Stimulated activated memory B cell treated with anti-CD40 and anti-IgM and Interleukin-4, amounts not matched to agents 10 μg/mL and 1 μg/mL and 100 μg/mL, for 72 hours (primary cell): ENCODE results near the gene GRM6.

ENCODE experiments used
- ATAC-seq: fragments of 150-1000 bp; cut with Tn5 transposase; 2 replicates; pipeline ENCODE4 v1.10.0; 2021
- H3K27ac Mint-ChIP-seq: one replicate; pipeline ENCODE4 v1.8.0; 2022; ENCODE audit warnings: mild to moderate bottlenecking, mixed read lengths
- H3K27me3 Mint-ChIP-seq: one replicate; pipeline ENCODE4 v1.8.0; 2022; ENCODE audit warnings: mixed read lengths
- H3K36me3 Mint-ChIP-seq: one replicate; pipeline ENCODE4 v1.8.0; 2022; ENCODE audit warnings: mixed read lengths
- H3K4me1 Mint-ChIP-seq: one replicate; pipeline ENCODE4 v1.8.0; 2022; ENCODE audit warnings: mixed read lengths
- H3K4me3 Mint-ChIP-seq: one replicate; pipeline ENCODE4 v1.8.0; 2022; ENCODE audit warnings: mild to moderate bottlenecking, moderate library complexity, mixed read lengths
- H3K9me3 Mint-ChIP-seq: one replicate; pipeline ENCODE4 v1.8.0; 2022; ENCODE audit warnings: mixed read lengths

The GRM6 gene

GRCh38 chr5:178990491-178990890 lies 4.6 kb downstream of the GRM6 start:
- no peak overlapping the region for H3K27ac Mint-ChIP-seq
- H3K27me3 Mint-ChIP-seq = peaks cover 34% of the 10 kb centered on the region
- no peak for ATAC-seq
- no peaks in the 10 kb centered on the region for H3K36me3 Mint-ChIP-seq
- no peak overlapping the region for H3K4me3 Mint-ChIP-seq
- peaks cover 27% of the 10 kb centered on the region for H3K9me3 Mint-ChIP-seq
- no peaks in the 10 kb centered on the region for H3K4me1 Mint-ChIP-seq

- no peak overlapping the region for H3K27ac Mint-ChIP-seq
- H3K36me3 Mint-ChIP-seq = no peaks in the 10 kb centered on the region
- no peak overlapping the region for H3K4me3 Mint-ChIP-seq
- no peaks in the 10 kb centered on the region for H3K4me1 Mint-ChIP-seq
- ATAC-seq = no peak
- peaks cover 28% of the 10 kb centered on the region for H3K27me3 Mint-ChIP-seq
- peaks cover 27% of the 10 kb centered on the region for H3K9me3 Mint-ChIP-seq
Measured at GRCh38 chr5:178989311-178989710, 5.8 kb downstream of the GRM6 start.

GRCh38 chr5:178988436-178989220 lies 6.5 kb downstream of the GRM6 start:
- H3K36me3 Mint-ChIP-seq = no peaks in the 10 kb centered on the region
- H3K4me1 Mint-ChIP-seq = no peaks in the 10 kb centered on the region
- H3K4me3 Mint-ChIP-seq = no peak overlapping the region
- ATAC-seq = no peak
- H3K9me3 Mint-ChIP-seq = peaks cover 27% of the 10 kb centered on the region
- H3K27me3 Mint-ChIP-seq = peaks cover 23% of the 10 kb centered on the region
- no peak overlapping the region for H3K27ac Mint-ChIP-seq

- no peak for ATAC-seq
- H3K4me3 Mint-ChIP-seq = no peak overlapping the region
- H3K27me3 Mint-ChIP-seq = peaks cover 1% of the 10 kb centered on the region
- no peaks in the 10 kb centered on the region for H3K4me1 Mint-ChIP-seq
- no peaks in the 10 kb centered on the region for H3K36me3 Mint-ChIP-seq
- no peak overlapping the region for H3K27ac Mint-ChIP-seq
- H3K9me3 Mint-ChIP-seq = peaks cover 21% of the 10 kb centered on the region
Measured at GRCh38 chr5:178986326-178986960, 8.7 kb downstream of the GRM6 start.

- no peak overlapping the region for H3K4me3 Mint-ChIP-seq
- H3K9me3 Mint-ChIP-seq = peaks cover 18% of the 10 kb centered on the region
Measured at GRCh38 chr5:178984145-178985072, 10.7 kb downstream of the GRM6 start.

GRCh38 chr5:178983728-178984127 lies 11.4 kb downstream of the GRM6 start:
- no peak for ATAC-seq
- no peak overlapping the region for H3K27ac Mint-ChIP-seq
- no peaks in the 10 kb centered on the region for H3K36me3 Mint-ChIP-seq
- H3K27me3 Mint-ChIP-seq = peaks cover 12% of the 10 kb centered on the region
- peaks cover 17% of the 10 kb centered on the region for H3K9me3 Mint-ChIP-seq
- H3K4me1 Mint-ChIP-seq = no peaks in the 10 kb centered on the region
- no peak overlapping the region for H3K4me3 Mint-ChIP-seq

More at GRCh38 chr5:178984145-178985072, 10.7 kb downstream of the GRM6 start:
- H3K36me3 Mint-ChIP-seq = no peaks in the 10 kb centered on the region
- ATAC-seq = no peak
- H3K27ac Mint-ChIP-seq = no peak overlapping the region
- peaks cover 12% of the 10 kb centered on the region for H3K27me3 Mint-ChIP-seq
- H3K4me1 Mint-ChIP-seq = no peaks in the 10 kb centered on the region

- Mint-ChIP-seq H3K27ac (no peak overlapping the region), H3K27me3 (peaks cover 12% of the 10 kb centered on the region), H3K36me3 (no peaks in the 10 kb centered on the region), H3K4me3 (no peak overlapping the region), H3K9me3 (peaks cover 16% of the 10 kb centered on the region), H3K4me1 (no peaks in the 10 kb centered on the region)
- no peak for ATAC-seq
Measured at GRCh38 chr5:178982941-178983340, 12.2 kb downstream of the GRM6 start.

GRCh38 chr5:178981381-178981780 lies 13.7 kb downstream of the GRM6 start:
- no peak overlapping the region for H3K27ac Mint-ChIP-seq

GRCh38 chr5:178965465-178966055 lies 29.6 kb downstream of the GRM6 start:
- peaks cover 56% of the 10 kb centered on the region for H3K9me3 Mint-ChIP-seq
- H3K4me3 Mint-ChIP-seq = no peak overlapping the region
- ATAC-seq = no peak
- no peak overlapping the region for H3K27ac Mint-ChIP-seq
- peaks cover under 1% of the 10 kb centered on the region for H3K27me3 Mint-ChIP-seq
- peaks cover 23% of the 10 kb centered on the region for H3K36me3 Mint-ChIP-seq
- no peaks in the 10 kb centered on the region for H3K4me1 Mint-ChIP-seq

More at GRCh38 chr5:178981381-178981780, 13.7 kb downstream of the GRM6 start:
- Mint-ChIP-seq H3K27me3 (peaks cover 12% of the 10 kb centered on the region), H3K4me1 (no peaks in the 10 kb centered on the region), H3K4me3 (no peak overlapping the region), H3K9me3 (peaks cover 19% of the 10 kb centered on the region), H3K36me3 (no peaks in the 10 kb centered on the region)
- ATAC-seq = no peak

GRCh38 chr5:178941361-178941760 lies 53.8 kb downstream of the GRM6 start:
- Mint-ChIP-seq H3K27me3 (peaks cover 22% of the 10 kb centered on the region), H3K4me1 (no peaks in the 10 kb centered on the region), H3K4me3 (no peak overlapping the region), H3K36me3 (peaks cover 22% of the 10 kb centered on the region), H3K9me3 (peaks cover 47% of the 10 kb centered on the region), H3K27ac (no peak overlapping the region)
- ATAC-seq = no peak

- Mint-ChIP-seq H3K9me3 (peaks cover 51% of the 10 kb centered on the region), H3K4me3 (no peak within 1 kb of the TSS), H3K36me3 (peaks cover 28% of the 10 kb centered on the region), H3K27me3 (peaks cover 22% of the 10 kb centered on the region), H3K4me1 (no peaks in the 10 kb centered on the region), H3K27ac (no peak within 1 kb of the TSS)
- ATAC-seq = no peak
Measured at GRCh38 chr5:178940569-178941360, 54.4 kb downstream of the GRM6 start, which contains the start of gene ZNF454. TSS of gene ZNF454 (plus strand) at chr5:178941198. CDS start at chr5:178942792, 1,594 bp downstream.

- Mint-ChIP-seq H3K27ac (no peak overlapping the region), H3K36me3 (peaks cover 77% of the 10 kb centered on the region), H3K9me3 (peaks cover 52% of the 10 kb centered on the region), H3K4me3 (no peak overlapping the region), H3K27me3 (no peaks in the 10 kb centered on the region), H3K4me1 (no peaks in the 10 kb centered on the region)
- ATAC-seq = no peak
Measured at GRCh38 chr5:178931846-178932760, 63.0 kb downstream of the GRM6 start.
